ENCODE results near the gene OR56A4. TPM values are rescaled to one million over a fixed set of nuclear protein-coding genes. Genes with fewer than 3 reads are reported as not detected.

OR56A4 gene
- total RNA-seq, 1 donor from 2014 or later: 0.08 TPM

DNA sequence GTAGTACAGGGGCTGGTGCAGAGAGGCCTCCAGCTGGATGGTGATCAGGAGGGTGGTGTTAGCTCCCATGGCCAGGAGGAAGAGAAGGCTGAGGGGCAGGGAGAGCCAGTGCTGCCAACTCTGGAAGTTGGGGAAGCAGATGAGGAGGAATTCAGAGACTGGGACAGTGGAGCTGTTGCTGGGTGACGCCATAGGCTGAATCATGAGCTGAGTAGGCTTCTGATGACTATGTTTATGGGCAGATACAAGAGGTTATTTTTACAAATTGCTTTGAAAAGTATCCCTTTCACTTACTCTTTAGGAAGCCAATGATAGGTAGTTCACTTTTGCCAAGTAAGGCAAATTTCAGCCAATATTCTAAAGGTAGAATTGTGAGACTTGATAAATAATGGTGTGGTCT is 20.8 kb upstream of the OR56A4 start:
- H3K36me3 Mint-ChIP-seq (ENCODE audit: unreplicated experiment): no peaks in the 10 kb centered on the region
- H3K27me3 Mint-ChIP-seq (ENCODE audit: unreplicated experiment): peaks cover 1% of the 10 kb centered on the region
- H3K27ac Mint-ChIP-seq (ENCODE audit: unreplicated experiment): no peak overlapping the region
- no peak overlapping the region for H3K4me3 Mint-ChIP-seq (ENCODE audit: unreplicated experiment)
- TF ChIP-seq, protein P1, sequence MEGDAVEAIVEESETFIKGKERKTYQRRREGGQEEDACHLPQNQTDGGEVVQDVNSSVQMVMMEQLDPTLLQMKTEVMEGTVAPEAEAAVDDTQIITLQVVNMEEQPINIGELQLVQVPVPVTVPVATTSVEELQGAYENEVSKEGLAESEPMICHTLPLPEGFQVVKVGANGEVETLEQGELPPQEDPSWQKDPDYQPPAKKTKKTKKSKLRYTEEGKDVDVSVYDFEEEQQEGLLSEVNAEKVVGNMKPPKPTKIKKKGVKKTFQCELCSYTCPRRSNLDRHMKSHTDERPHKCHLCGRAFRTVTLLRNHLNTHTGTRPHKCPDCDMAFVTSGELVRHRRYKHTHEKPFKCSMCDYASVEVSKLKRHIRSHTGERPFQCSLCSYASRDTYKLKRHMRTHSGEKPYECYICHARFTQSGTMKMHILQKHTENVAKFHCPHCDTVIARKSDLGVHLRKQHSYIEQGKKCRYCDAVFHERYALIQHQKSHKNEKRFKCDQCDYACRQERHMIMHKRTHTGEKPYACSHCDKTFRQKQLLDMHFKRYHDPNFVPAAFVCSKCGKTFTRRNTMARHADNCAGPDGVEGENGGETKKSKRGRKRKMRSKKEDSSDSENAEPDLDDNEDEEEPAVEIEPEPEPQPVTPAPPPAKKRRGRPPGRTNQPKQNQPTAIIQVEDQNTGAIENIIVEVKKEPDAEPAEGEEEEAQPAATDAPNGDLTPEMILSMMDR (IDR thresholded peaks at IDR 0.05): no peak
- no peaks in the 10 kb centered on the region for H3K4me1 Mint-ChIP-seq (ENCODE audit: unreplicated experiment)
- no peak for DNase-seq (ENCODE audit: extremely low spot score, unreplicated experiment)
- H3K9me3 Mint-ChIP-seq (ENCODE audit: unreplicated experiment): no peaks in the 10 kb centered on the region

DNA sequence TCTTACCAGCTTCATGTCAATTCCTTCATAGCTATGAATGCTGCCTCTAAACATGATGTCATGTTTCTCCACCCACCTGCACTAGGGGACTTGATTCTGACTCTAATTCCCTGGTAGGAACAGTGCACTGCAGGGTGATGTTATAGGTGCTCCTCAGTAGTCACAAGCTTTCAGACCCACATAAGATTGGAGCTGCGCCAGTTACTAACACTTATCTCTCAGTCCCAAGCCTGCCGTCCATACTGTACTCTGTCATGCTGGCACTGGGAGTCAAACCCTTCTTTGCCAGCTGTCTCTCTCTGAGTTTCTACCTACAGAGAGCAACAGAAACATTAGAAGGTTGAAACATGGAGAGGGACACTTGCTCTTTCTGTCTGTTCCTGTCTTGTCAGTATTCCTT is 18.3 kb upstream of the OR56A4 start:
- TF ChIP-seq, protein P1 (IDR thresholded peaks at IDR 0.05): no peak
- Mint-ChIP-seq H3K4me1 (ENCODE audit: unreplicated experiment) (no peaks in the 10 kb centered on the region), H3K27ac (ENCODE audit: unreplicated experiment) (no peak overlapping the region), H3K9me3 (ENCODE audit: unreplicated experiment) (no peaks in the 10 kb centered on the region), H3K36me3 (ENCODE audit: unreplicated experiment) (no peaks in the 10 kb centered on the region), H3K4me3 (ENCODE audit: unreplicated experiment) (no peak overlapping the region), H3K27me3 (ENCODE audit: unreplicated experiment) (peaks cover 10% of the 10 kb centered on the region)
- DNase-seq (ENCODE audit: extremely low spot score, unreplicated experiment): no peak

DNA sequence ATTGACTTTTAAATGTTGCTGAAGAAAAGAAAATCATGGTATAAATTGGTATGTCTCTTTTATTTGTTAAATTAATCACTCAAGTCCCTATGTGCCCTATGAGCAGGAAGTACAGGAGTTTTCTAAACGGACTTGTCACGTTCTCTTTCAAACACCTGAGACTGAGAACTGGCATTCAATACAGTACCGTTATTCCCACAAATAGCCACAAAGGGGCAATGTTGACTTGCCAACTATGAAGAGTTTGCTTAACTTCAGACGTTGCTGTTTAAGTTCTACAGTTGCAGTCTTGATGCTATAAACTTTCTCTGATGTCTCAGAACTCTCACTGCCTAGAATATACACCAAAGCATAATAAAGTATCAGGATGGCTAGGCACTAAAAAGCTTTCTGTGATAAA is 16.2 kb upstream of the OR56A4 start:
- no peaks in the 10 kb centered on the region for H3K9me3 Mint-ChIP-seq (ENCODE audit: unreplicated experiment)
- H3K36me3 Mint-ChIP-seq (ENCODE audit: unreplicated experiment): no peaks in the 10 kb centered on the region
- no peak overlapping the region for H3K4me3 Mint-ChIP-seq (ENCODE audit: unreplicated experiment)
- TF ChIP-seq, protein P1 (IDR thresholded peaks at IDR 0.05): peak; percentile 55
- peaks cover 14% of the 10 kb centered on the region for H3K27me3 Mint-ChIP-seq (ENCODE audit: unreplicated experiment)
- DNase-seq (ENCODE audit: extremely low spot score, unreplicated experiment): no peak
- H3K27ac Mint-ChIP-seq (ENCODE audit: unreplicated experiment): no peak overlapping the region
- no peaks in the 10 kb centered on the region for H3K4me1 Mint-ChIP-seq (ENCODE audit: unreplicated experiment)

DNA sequence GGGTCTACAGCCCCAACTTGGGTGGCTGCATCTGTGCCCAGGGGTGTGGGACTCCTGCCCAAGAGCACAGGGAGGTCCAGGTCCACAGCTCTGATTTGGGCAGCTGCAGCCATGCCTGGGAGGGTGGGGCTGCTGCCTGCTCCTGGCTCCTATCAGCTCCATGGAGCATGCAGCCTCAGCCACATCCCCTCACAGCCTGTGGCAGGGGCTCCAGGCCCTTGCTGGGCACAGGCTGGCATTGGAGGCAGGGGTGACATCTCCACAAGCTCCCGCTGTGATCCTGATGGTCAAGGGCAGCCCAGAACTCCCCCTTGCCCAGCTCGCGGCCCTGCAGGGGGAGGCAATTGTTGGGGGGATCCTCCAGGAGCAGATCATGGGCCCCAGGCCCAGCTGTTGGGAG is 6.3 kb upstream of the OR56A4 start:
- H3K9me3 Mint-ChIP-seq (ENCODE audit: unreplicated experiment): peaks cover 10% of the 10 kb centered on the region
- DNase-seq (ENCODE audit: extremely low spot score, unreplicated experiment): no peak
- H3K4me3 Mint-ChIP-seq (ENCODE audit: unreplicated experiment): no peak overlapping the region
- H3K27ac Mint-ChIP-seq (ENCODE audit: unreplicated experiment): no peak overlapping the region
- H3K4me1 Mint-ChIP-seq (ENCODE audit: unreplicated experiment): no peaks in the 10 kb centered on the region
- peaks cover 9% of the 10 kb centered on the region for H3K27me3 Mint-ChIP-seq (ENCODE audit: unreplicated experiment)
- TF ChIP-seq, protein P1 (IDR thresholded peaks at IDR 0.05): no peak
- no peaks in the 10 kb centered on the region for H3K36me3 Mint-ChIP-seq (ENCODE audit: unreplicated experiment)

- Mint-ChIP-seq H3K27me3 (ENCODE audit: unreplicated experiment) (peaks cover 9% of the 10 kb centered on the region), H3K36me3 (ENCODE audit: unreplicated experiment) (no peaks in the 10 kb centered on the region), H3K27ac (ENCODE audit: unreplicated experiment) (no peak overlapping the region), H3K4me3 (ENCODE audit: unreplicated experiment) (no peak overlapping the region), H3K9me3 (ENCODE audit: unreplicated experiment) (peaks cover 9% of the 10 kb centered on the region), H3K4me1 (ENCODE audit: unreplicated experiment) (no peaks in the 10 kb centered on the region)
- TF ChIP-seq, protein P1 (IDR thresholded peaks at IDR 0.05): no peak
- DNase-seq (ENCODE audit: extremely low spot score, unreplicated experiment): no peak
Observed at GRCh38 chr11:6012035-6012668, 5.4 kb upstream of the OR56A4 start.
